ENCODE measurements around the gene EEF1A2. TPM values are rescaled to one million over a fixed set of nuclear protein-coding genes. Genes with fewer than 3 reads are reported as not detected.
"Not testable (repeated sequence)": the region's sequence is repeated elsewhere in the genome, so short reads cannot be mapped to it uniquely, and the experiment has no call there.

The EEF1A2 gene
- total and polyA plus RNA-seq, 4 donors, result 79.9 to 690 (median 431) TPM

GRCh38 chr20:63514520-63514919, 15.6 kb upstream of the EEF1A2 start:
- not testable (repeated sequence) for H3K4me3 ChIP-seq (ENCODE audit: low read depth, low read length); H3K9me3 ChIP-seq (ENCODE audit: control insufficient read depth, insufficient read depth, low read length); H3K27me3 ChIP-seq (ENCODE audit: control insufficient read depth, insufficient read depth, low read length); H3K27ac ChIP-seq (ENCODE audit: low read depth, low read length); DNase-seq (ENCODE audit: low read depth in 4 of 6, low spot score in 6 of 6)
- WGBS (ENCODE audit: insufficient coverage), result 67% methylated on average over 1 of the region's 10 CpGs
- Histone ChIP-seq H3K4me1 (ENCODE audit: control insufficient read depth, insufficient read depth, low read length) (peaks cover 17% of the 10 kb centered on the region), H3K36me3 (ENCODE audit: control insufficient read depth, insufficient read depth, low read length) (peaks cover 16% of the 10 kb centered on the region)

- H3K4me1 ChIP-seq (ENCODE audit: control insufficient read depth, insufficient read depth, low read length), result peaks cover 4% of the 10 kb centered on the region
- no peak for DNase-seq (ENCODE audit: low read depth in 4 of 6, low spot score in 6 of 6)
- WGBS (ENCODE audit: insufficient coverage), result 100% methylated on average over 2 of the region's 3 CpGs
- H3K27me3 ChIP-seq (ENCODE audit: control insufficient read depth, insufficient read depth, low read length), result no peaks in the 10 kb centered on the region
- H3K27ac ChIP-seq (ENCODE audit: low read depth, low read length), result no peak overlapping the region
- H3K9me3 ChIP-seq (ENCODE audit: control insufficient read depth, insufficient read depth, low read length), result no peaks in the 10 kb centered on the region
- no peak overlapping the region for H3K4me3 ChIP-seq (ENCODE audit: low read depth, low read length)
- peaks cover 9% of the 10 kb centered on the region for H3K36me3 ChIP-seq (ENCODE audit: control insufficient read depth, insufficient read depth, low read length)
These were observed 14.3 kb upstream of the EEF1A2 start for GRCh38 chr20:63513207-63513606.

DNA sequence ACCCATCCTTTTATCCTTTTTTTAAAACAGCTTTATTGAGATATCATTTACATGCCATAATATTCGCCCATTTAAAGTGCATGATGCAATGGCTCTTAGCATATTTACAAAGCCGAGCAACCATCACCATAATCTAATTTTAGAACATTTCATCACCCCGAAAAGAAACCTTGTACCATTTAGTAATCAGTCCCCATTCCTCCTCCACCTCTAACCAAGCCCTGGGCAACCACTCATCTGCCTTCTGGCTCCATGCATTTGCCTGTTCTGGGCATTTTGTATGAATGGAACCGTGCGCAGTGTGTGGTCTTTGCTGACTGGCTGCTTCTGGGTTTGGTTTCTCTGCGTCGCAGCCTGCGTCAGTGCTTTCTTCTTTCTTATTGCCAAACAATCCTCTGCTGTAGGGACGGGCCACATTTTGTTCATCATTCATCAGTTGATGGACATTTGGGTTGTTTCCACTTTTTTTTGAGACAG, 10.2 kb upstream of the EEF1A2 start:
- H3K4me3 ChIP-seq (ENCODE audit: low read depth, low read length), result no peak overlapping the region

GRCh38 chr20:63508072-63508768, 9.3 kb upstream of the EEF1A2 start:
- Histone ChIP-seq H3K27ac (ENCODE audit: low read depth, low read length) (no peak overlapping the region), H3K4me1 (ENCODE audit: control insufficient read depth, insufficient read depth, low read length) (peaks cover under 1% of the 10 kb centered on the region), H3K4me3 (ENCODE audit: low read depth, low read length) (no peak overlapping the region), H3K36me3 (ENCODE audit: control insufficient read depth, insufficient read depth, low read length) (no peaks in the 10 kb centered on the region), H3K9me3 (ENCODE audit: control insufficient read depth, insufficient read depth, low read length) (peaks cover 5% of the 10 kb centered on the region), H3K27me3 (ENCODE audit: control insufficient read depth, insufficient read depth, low read length) (no peaks in the 10 kb centered on the region)
- 82% methylated on average over 25 of the region's 33 CpGs for WGBS (ENCODE audit: insufficient coverage)
- no peak for DNase-seq (ENCODE audit: low read depth in 4 of 6, low spot score in 6 of 6)

More for the DNA sequence above, 10.2 kb upstream of the EEF1A2 start:
- WGBS (ENCODE audit: insufficient coverage), result 84% methylated on average over 5 of the region's 9 CpGs
- H3K27ac ChIP-seq (ENCODE audit: low read depth, low read length), result no peak overlapping the region
- DNase-seq (ENCODE audit: low read depth in 4 of 6, low spot score in 6 of 6), result no peak
- peaks cover 5% of the 10 kb centered on the region for H3K9me3 ChIP-seq (ENCODE audit: control insufficient read depth, insufficient read depth, low read length)
- no peaks in the 10 kb centered on the region for H3K27me3 ChIP-seq (ENCODE audit: control insufficient read depth, insufficient read depth, low read length)
- H3K36me3 ChIP-seq (ENCODE audit: control insufficient read depth, insufficient read depth, low read length), result no peaks in the 10 kb centered on the region
- no peaks in the 10 kb centered on the region for H3K4me1 ChIP-seq (ENCODE audit: control insufficient read depth, insufficient read depth, low read length)

DNA sequence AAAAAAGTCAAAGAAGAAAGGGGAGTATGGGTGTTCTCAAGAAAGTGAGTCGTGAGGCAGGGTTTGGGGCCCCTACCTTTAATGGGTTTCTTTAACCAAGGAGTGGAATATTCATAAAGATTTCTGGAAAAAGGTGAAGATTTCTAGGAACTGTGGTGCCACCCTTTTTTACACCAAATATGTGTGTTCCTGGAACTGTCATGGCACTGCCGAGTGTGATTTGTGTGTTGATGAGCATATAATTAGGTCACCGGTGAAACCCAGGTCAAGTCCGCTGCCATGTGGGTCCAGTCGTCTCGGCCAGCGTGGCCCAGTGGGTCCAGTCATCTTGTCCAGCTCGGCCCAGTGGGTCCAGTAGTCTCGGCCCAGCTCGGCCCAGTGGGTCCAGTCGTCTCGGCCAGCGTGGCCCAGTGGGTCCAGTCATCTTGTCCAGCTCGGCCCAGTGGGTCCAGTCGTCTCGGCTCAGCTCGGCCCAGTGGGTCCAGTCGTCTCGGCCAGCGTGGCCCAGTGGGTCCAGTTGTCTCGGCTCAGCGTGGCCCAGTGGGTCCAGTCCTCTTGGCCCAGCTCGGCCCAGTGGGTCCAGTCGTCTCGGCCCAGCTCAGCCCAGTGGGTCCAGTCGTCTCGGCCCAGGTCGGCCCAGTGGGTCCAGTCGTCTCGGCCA, 8.3 kb upstream of the EEF1A2 start:
- Histone ChIP-seq H3K27me3 (ENCODE audit: control insufficient read depth, insufficient read depth, low read length) (no peaks in the 10 kb centered on the region), H3K4me3 (ENCODE audit: low read depth, low read length) (no peak overlapping the region), H3K9me3 (ENCODE audit: control insufficient read depth, insufficient read depth, low read length) (peaks cover 5% of the 10 kb centered on the region), H3K36me3 (ENCODE audit: control insufficient read depth, insufficient read depth, low read length) (no peaks in the 10 kb centered on the region), H3K27ac (ENCODE audit: low read depth, low read length) (no peak overlapping the region), H3K4me1 (ENCODE audit: control insufficient read depth, insufficient read depth, low read length) (peaks cover 11% of the 10 kb centered on the region)
- 93% methylated on average over 29 of the region's 30 CpGs for WGBS (ENCODE audit: insufficient coverage)
- no peak for DNase-seq (ENCODE audit: low read depth in 4 of 6, low spot score in 6 of 6)

- no peak overlapping the region for H3K4me3 ChIP-seq (ENCODE audit: low read depth, low read length)
- 89% methylated on average over 7 of the region's 12 CpGs for WGBS (ENCODE audit: insufficient coverage)
These were observed 6.8 kb upstream of the EEF1A2 start for GRCh38 chr20:63505723-63506122.

DNA sequence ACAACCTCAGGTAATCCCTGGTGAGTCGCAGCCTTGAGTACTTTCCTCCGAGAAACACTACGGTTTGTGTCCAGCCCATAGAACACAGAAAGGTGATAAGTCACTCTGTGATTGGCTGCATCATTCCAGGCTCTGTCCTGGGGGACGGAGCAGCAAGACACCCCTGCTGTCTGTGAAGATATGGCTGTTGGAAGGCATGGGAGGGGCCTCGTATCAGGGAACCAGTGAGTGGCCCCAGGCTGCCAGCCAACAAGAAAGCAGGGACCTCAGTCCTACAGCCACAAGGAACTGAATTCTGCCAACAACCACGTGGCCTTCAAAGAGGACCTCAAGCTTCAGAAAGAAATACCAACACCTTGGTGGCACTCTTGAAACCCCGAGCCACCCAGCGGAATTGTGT, 6.4 kb upstream of the EEF1A2 start:
- Histone ChIP-seq H3K4me1 (ENCODE audit: control insufficient read depth, insufficient read depth, low read length) (peaks cover 19% of the 10 kb centered on the region), H3K27ac (ENCODE audit: low read depth, low read length) (no peak overlapping the region), H3K36me3 (ENCODE audit: control insufficient read depth, insufficient read depth, low read length) (no peaks in the 10 kb centered on the region), H3K4me3 (ENCODE audit: low read depth, low read length) (no peak overlapping the region), H3K27me3 (ENCODE audit: control insufficient read depth, insufficient read depth, low read length) (no peaks in the 10 kb centered on the region), H3K9me3 (ENCODE audit: control insufficient read depth, insufficient read depth, low read length) (peaks cover 5% of the 10 kb centered on the region)
- no peak for DNase-seq (ENCODE audit: low read depth in 4 of 6, low spot score in 6 of 6)
- 85% methylated on average over 6 of the region's 8 CpGs for WGBS (ENCODE audit: insufficient coverage)

More at GRCh38 chr20:63505723-63506122, 6.8 kb upstream of the EEF1A2 start:
- H3K4me1 ChIP-seq (ENCODE audit: control insufficient read depth, insufficient read depth, low read length), result peaks cover 19% of the 10 kb centered on the region
- peaks cover 5% of the 10 kb centered on the region for H3K9me3 ChIP-seq (ENCODE audit: control insufficient read depth, insufficient read depth, low read length)
- no peak overlapping the region for H3K27ac ChIP-seq (ENCODE audit: low read depth, low read length)
- no peaks in the 10 kb centered on the region for H3K36me3 ChIP-seq (ENCODE audit: control insufficient read depth, insufficient read depth, low read length)
- DNase-seq (ENCODE audit: low read depth in 4 of 6, low spot score in 6 of 6), result no peak
- no peaks in the 10 kb centered on the region for H3K27me3 ChIP-seq (ENCODE audit: control insufficient read depth, insufficient read depth, low read length)

DNA sequence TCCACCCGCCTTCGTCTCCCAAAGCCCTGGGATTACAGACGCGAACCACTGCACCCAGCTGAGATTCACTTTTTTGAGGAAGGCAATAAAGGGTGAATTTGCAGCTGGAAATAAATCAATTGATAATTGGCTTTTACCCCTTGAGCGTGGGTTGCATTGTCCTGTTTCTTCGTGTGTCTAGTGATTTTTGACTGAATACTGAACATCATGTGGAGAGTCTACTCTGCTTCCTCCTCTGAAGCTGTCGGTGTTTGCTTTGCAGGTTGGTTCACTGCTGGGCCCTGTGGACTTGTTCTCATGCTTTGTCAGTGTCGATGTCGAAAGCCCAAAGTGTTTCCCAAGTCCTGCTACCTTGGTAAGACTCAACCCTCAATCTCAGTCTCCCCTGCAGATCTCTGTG, 5.8 kb upstream of the EEF1A2 start:
- no peaks in the 10 kb centered on the region for H3K27me3 ChIP-seq (ENCODE audit: control insufficient read depth, insufficient read depth, low read length)
- peaks cover 5% of the 10 kb centered on the region for H3K9me3 ChIP-seq (ENCODE audit: control insufficient read depth, insufficient read depth, low read length)
- no peak overlapping the region for H3K27ac ChIP-seq (ENCODE audit: low read depth, low read length)
- H3K36me3 ChIP-seq (ENCODE audit: control insufficient read depth, insufficient read depth, low read length), result no peaks in the 10 kb centered on the region
- H3K4me3 ChIP-seq (ENCODE audit: low read depth, low read length), result no peak overlapping the region
- 91% methylated on average over 7 of the region's 9 CpGs for WGBS (ENCODE audit: insufficient coverage)
- H3K4me1 ChIP-seq (ENCODE audit: control insufficient read depth, insufficient read depth, low read length), result peaks cover 25% of the 10 kb centered on the region
- no peak for DNase-seq (ENCODE audit: low read depth in 4 of 6, low spot score in 6 of 6)

GRCh38 chr20:63503524-63503923, 4.6 kb upstream of the EEF1A2 start:
- Histone ChIP-seq H3K4me3 (ENCODE audit: low read depth, low read length) (no peak overlapping the region), H3K27ac (ENCODE audit: low read depth, low read length) (no peak overlapping the region), H3K9me3 (ENCODE audit: control insufficient read depth, insufficient read depth, low read length) (peaks cover 5% of the 10 kb centered on the region), H3K27me3 (ENCODE audit: control insufficient read depth, insufficient read depth, low read length) (peaks cover 3% of the 10 kb centered on the region), H3K4me1 (ENCODE audit: control insufficient read depth, insufficient read depth, low read length) (peaks cover 30% of the 10 kb centered on the region), H3K36me3 (ENCODE audit: control insufficient read depth, insufficient read depth, low read length) (no peaks in the 10 kb centered on the region)
- WGBS (ENCODE audit: insufficient coverage), result 50% methylated on average over 2 of the region's 7 CpGs
- no peak for DNase-seq (ENCODE audit: low read depth in 4 of 6, low spot score in 6 of 6)
